ENCODE measurements around the gene DBH. TPM values are rescaled to one million over a fixed set of nuclear protein-coding genes. Genes with fewer than 3 reads are reported as not detected.

DBH gene
- total RNA-seq, 1 donor from 2014 or later, result not detected

GRCh38 chr9:133683586-133684120 is 47.5 kb downstream of the DBH start:
- peak in 1 of 2 donors; percentile 30 for DNase-seq (ENCODE audit: low read depth in 2 of 2)

- no peak for DNase-seq (ENCODE audit: low read depth in 2 of 2)
Measured at GRCh38 chr9:133684121-133684935, 48.2 kb downstream of the DBH start.

GRCh38 chr9:133684936-133685361 is 48.8 kb downstream of the DBH start:
- no peak for DNase-seq (ENCODE audit: low read depth in 2 of 2)

GRCh38 chr9:133685653-133686609 is 49.8 kb downstream of the DBH start:
- no peak for DNase-seq (ENCODE audit: low read depth in 2 of 2)

- DNase-seq (ENCODE audit: low read depth in 2 of 2), result no peak
Measured at GRCh38 chr9:133686642-133687575, 50.7 kb downstream of the DBH start.

- no peak for DNase-seq (ENCODE audit: low read depth in 2 of 2)
Measured at GRCh38 chr9:133687856-133688761, 51.9 kb downstream of the DBH start.

GRCh38 chr9:133689151-133689763 is 53.1 kb downstream of the DBH start:
- no peak for DNase-seq (ENCODE audit: low read depth in 2 of 2)

- DNase-seq (ENCODE audit: low read depth in 2 of 2), result no peak
Measured at GRCh38 chr9:133690081-133690561, 54.0 kb downstream of the DBH start.

- DNase-seq (ENCODE audit: low read depth in 2 of 2), result no peak
Measured at GRCh38 chr9:133691191-133691590, 55.0 kb downstream of the DBH start.

- no peak for DNase-seq (ENCODE audit: low read depth in 2 of 2)
Measured at GRCh38 chr9:133691626-133692363, 55.6 kb downstream of the DBH start.

- no peak for DNase-seq (ENCODE audit: low read depth in 2 of 2)
Measured at GRCh38 chr9:133692364-133692985, 56.3 kb downstream of the DBH start.

- no peak for DNase-seq (ENCODE audit: low read depth in 2 of 2)
Measured at GRCh38 chr9:133693116-133693515, 57.0 kb downstream of the DBH start.

GRCh38 chr9:133693703-133694529 is 57.8 kb downstream of the DBH start:
- no peak for DNase-seq (ENCODE audit: low read depth in 2 of 2)

GRCh38 chr9:133694686-133695085 is 58.5 kb downstream of the DBH start:
- no peak for DNase-seq (ENCODE audit: low read depth in 2 of 2)

- DNase-seq (ENCODE audit: low read depth in 2 of 2), result no peak
Measured at GRCh38 chr9:133696071-133696472, 59.9 kb downstream of the DBH start.

- no peak for DNase-seq (ENCODE audit: low read depth in 2 of 2)
Measured at GRCh38 chr9:133699546-133699945, 63.4 kb downstream of the DBH start.

- DNase-seq (ENCODE audit: low read depth in 2 of 2), result peak; percentile 4 to 18
Measured at GRCh38 chr9:133700819-133701320, 64.7 kb downstream of the DBH start.

Data from dermis microvascular lymphatic vessel endothelial cell (primary cell).